Endothelial cell of umbilical vein (primary cell): ENCODE measurements around the gene TAF5L. TPM values are rescaled to one million over a fixed set of nuclear protein-coding genes. Genes with fewer than 3 reads are reported as not detected.

Experiments
- polyA plus RNA-seq, 4 experiments: library from polyadenylated mRNA; depleted of rRNA in 3 of 4; stranded (reverse) in 3 of 4; unstranded in 1 of 4; fragments of >200 nt; gene quantifications; 2 replicates each; pipeline versions ENCODE4 v1.2.1 to v1.2.3, GENCODE V29; 2011 to 2012; ENCODE audit warnings: missing spikeins in 1 of 4
- small RNA-seq: library from RNA; depleted of rRNA; stranded (forward); fragments of <200 nt; gene quantifications from one replicate; pipeline ENCODE3, GENCODE V24; 2012; ENCODE audit warnings: low replicate concordance, low read depth; ENCODE audit not compliant: insufficient read depth, insufficient read length
- total RNA-seq: library from RNA; stranded (reverse); gene quantifications from 2 replicates; pipeline ENCODE4 v1.2.3, GENCODE V29; 2021

TAF5L gene
- total and polyA plus RNA-seq, 2 donors (not counting 3 experiments of a cell fraction or from before 2014, with no cell fraction given): 21.1 to 24.8 TPM

Small RNA genes within 50 kb of the gene (small RNA-seq; reads per million reads assigned to genes)
- gene HMGN2P19 (not detected), gene RNA5SP78 (not detected)

Other genes starting within 250 kb of the TAF5L start
- 0.22 TPM in 1 of 2 replicates, not detected in the other for gene ACTA1, start 192.0 kb downstream of the TAF5L start, total RNA-seq
- 0.24 and 0.33 TPM in 2 replicates for gene ACTA1, start 192.0 kb downstream of the TAF5L start, polyA plus RNA-seq
- 35.9 and 43.2 TPM in 2 replicates for gene NUP133, start 117.8 kb downstream of the TAF5L start, total RNA-seq
- gene NUP133, start 117.8 kb downstream of the TAF5L start, polyA plus RNA-seq: 11.1 and 13.4 TPM in 2 replicates
- gene ABCB10, start 67.4 kb downstream of the TAF5L start, total RNA-seq: 19.4 and 19.8 TPM in 2 replicates
- gene ABCB10, start 67.4 kb downstream of the TAF5L start, polyA plus RNA-seq: 5.2 and 6.0 TPM in 2 replicates
- 12.4 and 12.7 TPM in 2 replicates for gene URB2, start 125 bp upstream of the TAF5L start, total RNA-seq
- 4.3 and 4.7 TPM in 2 replicates for gene URB2, start 125 bp upstream of the TAF5L start, polyA plus RNA-seq